ENCODE data around the gene KRTAP19-3.

The KRTAP19-3 gene

DNA sequence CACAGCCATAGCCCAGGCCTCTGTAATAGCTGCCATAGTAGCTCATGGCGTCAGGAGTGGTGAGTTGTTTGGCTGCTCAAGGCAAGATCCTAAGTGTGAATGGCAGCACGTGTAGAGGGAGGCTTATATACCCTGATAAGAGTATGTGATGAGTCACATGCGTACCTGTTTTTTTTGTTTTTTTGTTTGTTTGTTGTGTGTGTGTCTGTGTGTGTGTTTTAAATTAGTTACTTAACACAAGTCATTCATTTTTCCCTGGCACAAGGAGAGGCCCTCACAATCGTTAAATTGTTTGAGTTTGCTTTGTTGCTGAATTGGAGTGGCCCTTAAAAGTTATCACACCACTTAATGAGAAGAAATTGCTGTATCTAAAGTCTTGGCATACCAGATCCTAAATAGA, 5.3 kb upstream of the KRTAP19-3 start, which contains the start of gene KRTAP19-4:
KRTAP19-4 (minus strand) TSS at position 101 of the 400 bp plus-strand sequence; CDS start at position 46, 55 bp downstream.
- Histone ChIP-seq H3K4me2 (ENCODE audit: low read length) (no peak within 1 kb of the TSS), H3K9me3 (ENCODE audit: control insufficient read depth, low read length) (no peaks in the 10 kb centered on the region), H3K27ac (no peak within 1 kb of the TSS), H3K4me3 (ENCODE audit: low read depth, low read length) (no peak within 1 kb of the TSS), H3K9ac (no peak within 1 kb of the TSS), H3K79me2 (no peaks in the 10 kb centered on the region), H3K27me3 (ENCODE audit: control insufficient read depth, insufficient read depth, low read length) (no peaks in the 10 kb centered on the region), H2AFZ (no peak within 1 kb of the TSS), H3K4me1 (no peaks in the 10 kb centered on the region), H3K36me3 (ENCODE audit: control insufficient read depth, insufficient read depth, low read length) (no peaks in the 10 kb centered on the region)
- TF ChIP-seq, protein P1, sequence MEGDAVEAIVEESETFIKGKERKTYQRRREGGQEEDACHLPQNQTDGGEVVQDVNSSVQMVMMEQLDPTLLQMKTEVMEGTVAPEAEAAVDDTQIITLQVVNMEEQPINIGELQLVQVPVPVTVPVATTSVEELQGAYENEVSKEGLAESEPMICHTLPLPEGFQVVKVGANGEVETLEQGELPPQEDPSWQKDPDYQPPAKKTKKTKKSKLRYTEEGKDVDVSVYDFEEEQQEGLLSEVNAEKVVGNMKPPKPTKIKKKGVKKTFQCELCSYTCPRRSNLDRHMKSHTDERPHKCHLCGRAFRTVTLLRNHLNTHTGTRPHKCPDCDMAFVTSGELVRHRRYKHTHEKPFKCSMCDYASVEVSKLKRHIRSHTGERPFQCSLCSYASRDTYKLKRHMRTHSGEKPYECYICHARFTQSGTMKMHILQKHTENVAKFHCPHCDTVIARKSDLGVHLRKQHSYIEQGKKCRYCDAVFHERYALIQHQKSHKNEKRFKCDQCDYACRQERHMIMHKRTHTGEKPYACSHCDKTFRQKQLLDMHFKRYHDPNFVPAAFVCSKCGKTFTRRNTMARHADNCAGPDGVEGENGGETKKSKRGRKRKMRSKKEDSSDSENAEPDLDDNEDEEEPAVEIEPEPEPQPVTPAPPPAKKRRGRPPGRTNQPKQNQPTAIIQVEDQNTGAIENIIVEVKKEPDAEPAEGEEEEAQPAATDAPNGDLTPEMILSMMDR (IDR thresholded peaks at IDR 0.05) = no peak

GRCh38 chr21:30487336-30487735, 4.5 kb downstream of the KRTAP19-3 start, which contains the start of gene KRTAP19-2:
Gene KRTAP19-2 (minus strand): TSS chr21:30487436. CDS start chr21:30487348, 88 bp downstream.
- Histone ChIP-seq H2AFZ (no peak within 1 kb of the TSS), H3K4me3 (ENCODE audit: low read depth, low read length) (no peak within 1 kb of the TSS), H3K9me3 (ENCODE audit: control insufficient read depth, low read length) (no peaks in the 10 kb centered on the region), H3K79me2 (no peaks in the 10 kb centered on the region), H3K36me3 (ENCODE audit: control insufficient read depth, insufficient read depth, low read length) (no peaks in the 10 kb centered on the region), H3K27ac (no peak within 1 kb of the TSS), H3K27me3 (ENCODE audit: control insufficient read depth, insufficient read depth, low read length) (no peaks in the 10 kb centered on the region), H3K4me2 (ENCODE audit: low read length) (no peak within 1 kb of the TSS), H3K9ac (no peak within 1 kb of the TSS), H3K4me1 (no peaks in the 10 kb centered on the region)
- TF ChIP-seq, protein P1 (IDR thresholded peaks at IDR 0.05) = no peak

DNA sequence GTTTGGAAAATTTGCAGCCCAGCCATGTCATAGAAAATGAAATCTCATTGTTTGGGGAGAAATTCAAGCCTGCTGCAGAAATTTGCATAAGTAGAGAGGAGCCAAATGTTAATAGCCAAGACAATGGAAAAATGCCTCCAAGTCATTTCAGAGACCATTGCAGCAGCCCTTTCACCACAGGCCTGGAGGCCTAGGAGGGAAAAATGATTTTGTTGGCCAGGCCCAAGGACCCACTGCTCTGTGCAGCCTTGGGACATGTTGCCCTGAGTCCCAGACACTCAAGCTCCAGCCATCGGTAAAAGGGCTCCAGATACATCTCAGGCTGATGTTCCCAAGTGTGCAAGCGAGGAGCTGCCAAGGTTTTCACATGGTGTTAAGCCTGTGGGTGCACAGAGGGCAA, 5.6 kb downstream of the KRTAP19-3 start:
- no peaks in the 10 kb centered on the region for H3K4me1 ChIP-seq
- H3K4me3 ChIP-seq (ENCODE audit: low read depth, low read length) = no peak overlapping the region
- no peaks in the 10 kb centered on the region for H3K36me3 ChIP-seq (ENCODE audit: control insufficient read depth, insufficient read depth, low read length)
- H3K9ac ChIP-seq = no peak overlapping the region
- no peaks in the 10 kb centered on the region for H3K79me2 ChIP-seq
- no peak overlapping the region for H3K27ac ChIP-seq
- TF ChIP-seq, protein P1 (IDR thresholded peaks at IDR 0.05) = no peak
- no peaks in the 10 kb centered on the region for H3K27me3 ChIP-seq (ENCODE audit: control insufficient read depth, insufficient read depth, low read length)
- no peak overlapping the region for H2AFZ ChIP-seq
- no peak overlapping the region for H3K4me2 ChIP-seq (ENCODE audit: low read length)
- H3K9me3 ChIP-seq (ENCODE audit: control insufficient read depth, low read length) = no peaks in the 10 kb centered on the region

DNA sequence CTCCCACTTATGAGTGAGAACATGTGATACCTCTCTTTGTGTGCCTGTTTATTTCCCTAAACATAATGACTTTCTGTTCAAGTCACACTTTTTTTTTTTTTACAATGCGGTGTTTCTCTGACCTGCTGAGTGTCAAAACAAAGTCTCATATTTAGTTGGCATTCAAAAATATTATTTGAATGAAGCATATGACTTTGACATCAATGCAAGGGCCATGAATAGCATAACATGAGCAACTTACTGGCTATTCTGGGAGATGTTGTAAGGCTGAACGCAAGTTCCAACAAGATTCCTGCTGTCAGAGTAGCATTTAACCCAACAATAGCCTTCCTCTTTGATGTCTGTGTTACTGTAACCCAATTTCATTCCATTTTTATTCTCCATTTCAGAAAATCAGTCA, 9.7 kb downstream of the KRTAP19-3 start:
- Histone ChIP-seq H3K79me2 (no peaks in the 10 kb centered on the region), H3K27me3 (ENCODE audit: control insufficient read depth, insufficient read depth, low read length) (no peaks in the 10 kb centered on the region), H3K4me3 (ENCODE audit: low read depth, low read length) (no peak overlapping the region), H3K27ac (no peak overlapping the region), H2AFZ (no peak overlapping the region), H3K9ac (no peak overlapping the region), H3K4me2 (ENCODE audit: low read length) (no peak overlapping the region), H3K9me3 (ENCODE audit: control insufficient read depth, low read length) (no peaks in the 10 kb centered on the region), H3K4me1 (no peaks in the 10 kb centered on the region), H3K36me3 (ENCODE audit: control insufficient read depth, insufficient read depth, low read length) (no peaks in the 10 kb centered on the region)
- TF ChIP-seq, protein P1 (IDR thresholded peaks at IDR 0.05) = no peak

DNA sequence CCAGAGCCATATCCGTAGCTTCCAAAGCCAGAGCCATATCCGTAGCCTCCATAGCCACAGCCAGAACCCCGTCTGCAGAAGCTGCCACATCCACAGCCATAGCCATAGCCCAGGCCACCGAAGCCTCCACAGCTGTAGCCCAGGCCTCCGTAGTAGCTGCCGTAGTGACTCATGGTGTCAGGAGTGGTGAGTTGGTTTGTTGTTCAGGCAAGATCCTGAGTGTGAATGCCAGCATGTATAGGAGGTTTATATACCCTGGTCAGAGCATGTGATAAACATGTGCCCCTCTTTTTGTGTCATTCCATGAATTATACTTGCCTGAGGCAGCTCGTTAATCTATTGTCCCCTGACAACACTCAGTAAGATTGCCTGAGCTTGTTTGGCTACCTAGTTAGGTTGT, 11.7 kb downstream of the KRTAP19-3 start, which contains the start of gene KRTAP19-1:
KRTAP19-1 (minus strand) TSS at position 223 of the 400 bp plus-strand sequence; CDS start at position 173, 50 bp downstream.
- Histone ChIP-seq H3K9ac (no peak within 1 kb of the TSS), H3K27ac (no peak within 1 kb of the TSS), H3K27me3 (ENCODE audit: control insufficient read depth, insufficient read depth, low read length) (no peaks in the 10 kb centered on the region), H3K4me3 (ENCODE audit: low read depth, low read length) (no peak within 1 kb of the TSS), H3K79me2 (no peaks in the 10 kb centered on the region), H3K36me3 (ENCODE audit: control insufficient read depth, insufficient read depth, low read length) (no peaks in the 10 kb centered on the region), H3K4me1 (no peaks in the 10 kb centered on the region), H3K9me3 (ENCODE audit: control insufficient read depth, low read length) (no peaks in the 10 kb centered on the region), H2AFZ (no peak within 1 kb of the TSS), H3K4me2 (ENCODE audit: low read length) (no peak within 1 kb of the TSS)
- TF ChIP-seq, protein P1 (IDR thresholded peaks at IDR 0.05) = no peak
